Activated CD4-positive, alpha-beta T cell treated with anti-CD3 and anti-CD28 coated beads for 1 hour (primary cell): ENCODE results near the gene WDFY4.

Experiments
- DNase-seq: peaks from one replicate; pipeline ENCODE4 v3.0.0-alpha.2; 2020

The WDFY4 gene

GRCh38 chr10:48926255-48926654 is 241.6 kb downstream of the WDFY4 start:
- no peak for DNase-seq

- no peak for DNase-seq
Observed at GRCh38 chr10:48926764-48927540, 242.3 kb downstream of the WDFY4 start.

- DNase-seq = no peak
Observed at GRCh38 chr10:48929413-48929990, 244.8 kb downstream of the WDFY4 start.

DNA sequence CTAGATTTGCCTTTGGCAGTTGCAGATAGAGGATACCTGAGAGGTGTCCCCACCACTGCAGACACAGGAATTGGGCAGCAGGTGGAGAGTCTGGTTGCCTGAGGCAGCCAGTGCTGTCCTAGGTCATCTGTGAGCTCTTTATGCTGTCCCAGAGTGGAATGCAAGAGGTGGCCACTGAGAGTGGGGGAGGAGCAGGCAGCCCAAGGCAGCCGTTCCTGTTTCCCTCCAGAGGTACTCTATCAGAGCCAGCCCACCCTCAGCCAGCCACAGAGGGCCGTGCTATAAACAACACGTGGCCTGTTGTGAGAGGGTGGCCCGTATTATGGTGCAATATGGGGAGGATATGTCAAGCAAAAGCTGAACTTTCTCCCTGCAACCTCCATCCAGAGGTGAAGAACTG is 246.5 kb downstream of the WDFY4 start:
- DNase-seq = no peak

- DNase-seq = no peak
Observed at GRCh38 chr10:48932831-48933664, 248.4 kb downstream of the WDFY4 start.

- DNase-seq = no peak
Observed at GRCh38 chr10:48934672-48935501, 250.2 kb downstream of the WDFY4 start.

DNA sequence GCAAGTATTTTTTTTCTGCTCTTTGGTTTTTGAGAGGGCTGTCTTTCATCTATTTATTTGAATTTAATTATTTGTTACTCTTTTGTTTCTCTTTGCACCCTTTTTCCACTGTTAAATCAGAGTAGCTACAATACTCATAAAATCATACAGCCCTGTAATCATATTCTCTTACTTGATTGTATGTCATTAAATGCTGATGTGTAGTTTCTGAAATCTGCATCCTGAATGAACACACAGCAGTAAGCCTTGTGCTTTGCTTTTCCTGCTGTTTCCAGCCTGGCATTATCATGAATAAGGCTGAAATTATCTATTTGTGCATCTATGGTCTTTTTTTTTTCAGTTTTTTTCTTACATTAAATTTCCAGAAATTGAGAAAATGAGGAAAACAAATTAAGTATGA is 250.9 kb downstream of the WDFY4 start:
- DNase-seq = no peak

DNA sequence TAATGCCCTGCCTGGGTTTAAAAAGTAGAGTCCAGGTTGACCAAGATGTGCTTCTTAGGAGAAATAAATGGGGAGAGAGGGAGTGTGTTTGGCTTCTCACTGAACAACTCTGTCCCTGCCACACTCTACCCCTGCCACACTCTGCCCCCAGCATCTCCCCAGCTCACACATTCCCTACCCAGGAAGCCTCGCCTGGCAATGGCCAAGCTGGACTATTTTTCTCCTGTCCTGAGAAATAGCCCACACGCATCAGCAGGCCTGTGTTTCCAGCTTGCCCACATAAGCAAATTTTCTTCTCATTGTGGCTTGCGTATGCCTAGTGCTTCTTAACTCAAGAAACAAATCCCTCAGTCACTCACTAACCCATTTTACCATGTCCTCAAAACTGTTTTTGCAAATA is 253.1 kb downstream of the WDFY4 start:
- DNase-seq = no peak

DNA sequence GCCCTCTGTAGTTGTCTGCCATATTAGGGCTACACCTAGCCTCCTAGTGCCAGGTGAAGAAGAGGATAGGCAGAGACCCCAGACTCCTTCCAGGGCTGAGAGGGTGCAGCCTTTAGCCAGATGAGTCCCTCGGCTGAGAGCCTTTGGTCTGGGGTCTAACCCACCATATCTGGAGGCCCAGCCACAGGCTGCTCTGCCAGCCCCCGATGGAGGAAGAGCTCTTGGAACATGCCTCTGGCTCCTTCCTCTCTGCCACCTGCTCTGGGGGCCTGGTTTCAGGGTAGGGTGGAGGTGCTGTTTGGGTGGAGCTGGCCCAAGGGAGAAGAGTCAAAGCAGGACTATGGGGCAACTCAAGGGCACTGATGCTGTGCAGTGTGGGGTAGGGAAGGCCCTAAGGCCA is 253.6 kb downstream of the WDFY4 start:
- DNase-seq = no peak

- no peak for DNase-seq
Observed at GRCh38 chr10:48938990-48939536, 254.4 kb downstream of the WDFY4 start.

GRCh38 chr10:48939790-48940325 is 255.2 kb downstream of the WDFY4 start, which contains the start of gene LRRC18:
TSS of gene LRRC18 (minus strand) at chr10:48939840. CDS start at chr10:48914155, 25,685 bp downstream.
- no peak for DNase-seq

DNA sequence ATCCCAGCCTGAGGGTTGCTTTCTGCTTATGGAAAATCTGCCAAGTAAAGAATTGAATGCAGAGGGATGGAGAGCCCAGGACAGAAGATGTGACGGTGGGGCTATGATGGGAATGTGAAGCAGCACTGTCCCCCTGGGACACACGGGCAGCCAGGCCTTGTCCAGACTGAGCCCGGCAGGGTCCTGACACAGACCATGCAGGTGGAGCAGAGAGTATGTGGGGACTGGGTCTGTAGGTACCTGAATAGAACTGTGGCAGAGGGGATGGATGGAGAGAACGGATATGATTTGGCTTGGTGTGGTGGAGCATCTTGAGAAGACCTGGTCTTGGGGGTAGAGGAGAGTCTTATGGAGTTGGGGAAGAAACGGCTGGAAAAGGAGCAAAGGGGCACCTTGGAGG is 255.7 kb downstream of the WDFY4 start:
- no peak for DNase-seq

GRCh38 chr10:48940958-48941357 is 256.3 kb downstream of the WDFY4 start:
- DNase-seq = no peak

- no peak for DNase-seq
Observed at GRCh38 chr10:48941427-48942075, 256.9 kb downstream of the WDFY4 start.

DNA sequence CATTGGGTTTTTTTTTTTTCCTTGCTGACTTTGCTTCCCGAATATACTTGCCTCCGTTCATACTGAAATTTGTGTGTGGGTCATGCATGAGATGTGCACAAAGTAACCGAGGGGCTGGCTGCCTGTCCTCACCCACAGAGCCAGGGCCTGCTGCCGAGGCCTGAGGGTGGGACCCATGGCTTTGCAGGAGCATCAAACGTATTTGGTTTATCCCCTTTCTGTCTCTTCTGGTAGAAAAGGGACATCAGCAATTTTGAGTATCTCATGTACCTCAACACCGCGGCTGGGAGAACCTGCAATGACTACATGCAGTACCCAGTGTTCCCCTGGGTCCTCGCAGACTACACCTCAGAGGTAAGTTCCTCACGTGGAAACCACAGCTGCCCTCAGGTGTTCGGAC is 258.4 kb downstream of the WDFY4 start:
- DNase-seq = no peak

GRCh38 chr10:48944171-48944570 is 259.5 kb downstream of the WDFY4 start:
- DNase-seq = no peak

DNA sequence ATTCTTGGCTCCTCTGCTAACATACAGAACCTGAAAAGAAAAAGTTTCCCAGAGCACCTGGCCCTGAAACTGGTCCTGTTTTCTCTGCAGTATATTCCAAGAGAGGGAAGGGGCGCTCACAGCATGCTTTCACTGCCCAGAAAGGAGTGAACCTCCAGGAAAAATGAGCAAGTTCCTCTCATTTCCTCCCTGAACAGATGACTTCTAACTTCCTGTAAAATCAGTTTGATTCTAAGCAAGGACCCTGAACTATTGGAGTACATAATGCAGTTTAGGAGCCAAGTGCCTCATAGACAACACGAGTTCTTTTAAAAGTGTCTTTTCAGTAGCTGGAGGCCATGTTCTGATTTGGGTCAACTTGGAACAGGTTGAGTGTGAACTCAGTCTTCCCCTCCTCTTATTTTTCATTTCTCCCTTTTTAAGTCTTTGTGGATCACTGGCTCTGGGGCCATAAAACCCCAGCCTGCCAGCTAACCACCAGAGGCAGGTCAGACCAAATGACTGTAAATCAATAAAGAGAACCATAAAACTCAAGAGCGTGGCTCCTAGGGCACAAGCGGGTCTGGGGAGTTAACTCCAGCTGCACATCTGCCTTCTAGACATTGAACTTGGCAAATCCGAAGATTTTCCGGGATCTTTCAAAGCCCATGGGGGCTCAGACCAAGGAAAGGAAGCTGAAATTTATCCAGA is 260.9 kb downstream of the WDFY4 start:
- no peak for DNase-seq

GRCh38 chr10:48946332-48946731 is 261.7 kb downstream of the WDFY4 start:
- no peak for DNase-seq

DNA sequence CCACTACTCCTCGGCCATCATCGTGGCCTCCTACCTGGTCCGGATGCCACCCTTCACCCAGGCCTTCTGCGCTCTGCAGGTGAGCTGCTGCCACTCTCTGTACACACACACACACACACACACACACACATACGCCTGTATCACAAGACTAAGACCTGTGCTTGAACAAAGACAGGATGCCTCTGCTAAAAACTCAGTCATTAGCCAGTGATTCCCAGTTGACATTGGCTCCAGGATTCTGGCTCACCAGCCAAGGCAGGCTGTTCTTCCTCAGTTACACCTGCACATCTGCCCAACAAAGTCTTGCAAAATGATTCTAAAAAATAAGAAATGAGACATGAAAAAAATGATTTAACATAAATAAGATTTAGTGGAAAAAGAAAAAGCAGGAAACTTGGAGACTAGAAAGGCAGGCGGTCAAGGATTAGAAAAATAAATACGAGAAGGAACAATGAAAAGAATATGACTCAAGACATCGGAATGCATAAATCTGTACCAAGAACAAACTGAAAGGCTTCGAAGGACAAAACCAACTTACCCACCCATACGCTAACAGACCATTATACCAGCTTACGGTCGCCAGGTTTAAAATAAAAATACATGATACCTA is 262.3 kb downstream of the WDFY4 start:
- no peak for DNase-seq

DNA sequence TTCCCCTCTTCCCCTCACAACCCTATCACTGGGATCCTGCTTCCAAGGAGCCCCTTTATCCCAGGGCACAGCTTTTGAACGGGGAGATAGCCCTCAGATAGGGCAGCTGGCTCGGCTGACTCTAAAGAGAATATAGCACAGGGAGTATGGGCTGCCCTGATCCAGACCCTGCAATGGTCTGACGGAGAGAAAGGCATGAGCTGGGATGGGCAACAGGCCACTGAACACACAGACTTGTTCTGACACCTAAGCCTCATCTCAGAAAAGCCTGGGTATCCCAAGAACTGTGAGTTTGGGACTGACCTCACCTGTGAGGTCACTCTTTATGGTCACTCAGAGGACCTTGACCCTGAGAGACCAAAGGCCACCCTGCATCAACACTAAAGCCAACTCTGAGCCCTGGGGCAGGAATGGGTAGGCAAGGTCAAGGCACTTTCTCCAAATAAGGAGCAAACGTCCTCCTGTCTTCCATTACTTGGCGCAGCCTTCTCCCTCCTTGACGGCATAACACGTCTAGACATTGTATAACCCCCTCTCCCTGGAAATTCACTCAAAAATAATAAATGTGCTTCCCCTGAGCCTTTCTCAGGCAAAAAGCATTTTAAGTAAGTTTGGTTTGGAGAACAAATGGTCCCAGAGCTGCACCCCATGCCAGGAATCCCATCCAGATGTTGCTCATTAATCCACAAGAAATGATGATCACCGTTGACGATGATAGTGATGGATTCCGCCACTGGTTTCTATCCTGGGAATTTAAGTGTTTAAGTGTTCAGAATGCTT is 263.2 kb downstream of the WDFY4 start:
- no peak for DNase-seq
